Skin of body (tissue), 2 donors: ENCODE measurements around the gene RGS6. TPM values are rescaled to one million over a fixed set of nuclear protein-coding genes. Genes with fewer than 3 reads are reported as not detected.

Experiments used
- DNase-seq: peaks from one replicate; lab custom pipeline; 2025; lab: John Stamatoyannopoulos, UW
- total RNA-seq: library from RNA; depleted of rRNA; stranded (reverse); fragments of >200 nt; gene quantifications from one replicate; pipeline ENCODE4 v1.2.3, GENCODE V29; 2014

Gene RGS6
- total RNA-seq, 1 donor from 2014 or later: 3.9 TPM

DNA sequence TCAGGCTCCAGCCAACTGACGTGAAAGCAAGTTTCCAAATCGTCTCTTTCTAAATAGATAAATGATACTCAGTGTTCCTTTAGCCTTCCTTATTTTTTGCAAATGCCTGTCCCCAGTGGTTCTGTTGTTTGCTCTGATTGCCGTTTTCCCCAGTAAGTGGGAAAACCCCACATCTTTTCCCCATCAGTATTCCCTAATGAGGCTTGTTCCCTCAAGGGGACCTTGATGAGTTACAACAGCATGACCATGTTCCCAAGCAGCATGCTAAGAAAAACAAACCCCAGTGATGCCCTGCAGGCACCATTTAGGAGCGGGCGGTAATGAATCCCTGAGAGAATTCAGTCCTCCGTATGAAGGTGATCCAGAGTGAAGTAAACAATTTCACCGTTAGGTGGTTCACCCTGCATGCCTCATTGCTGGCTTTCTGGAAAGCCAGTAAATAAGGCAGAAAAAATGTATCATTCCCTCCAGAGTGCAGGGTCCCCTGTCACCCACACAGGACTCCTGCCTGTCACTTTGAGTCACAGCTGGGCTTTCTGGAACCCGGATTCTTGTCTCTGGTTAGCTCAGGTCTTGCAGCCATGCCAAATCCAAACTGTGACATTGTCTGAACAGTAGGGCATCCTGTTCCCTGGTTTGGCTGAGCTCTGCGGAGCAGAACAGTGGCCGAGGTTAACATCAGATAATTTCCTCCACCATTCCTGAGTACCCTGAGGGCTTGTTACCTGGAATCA lies 222.6 kb downstream of the RGS6 start:
- DNase-seq: no peak

DNA sequence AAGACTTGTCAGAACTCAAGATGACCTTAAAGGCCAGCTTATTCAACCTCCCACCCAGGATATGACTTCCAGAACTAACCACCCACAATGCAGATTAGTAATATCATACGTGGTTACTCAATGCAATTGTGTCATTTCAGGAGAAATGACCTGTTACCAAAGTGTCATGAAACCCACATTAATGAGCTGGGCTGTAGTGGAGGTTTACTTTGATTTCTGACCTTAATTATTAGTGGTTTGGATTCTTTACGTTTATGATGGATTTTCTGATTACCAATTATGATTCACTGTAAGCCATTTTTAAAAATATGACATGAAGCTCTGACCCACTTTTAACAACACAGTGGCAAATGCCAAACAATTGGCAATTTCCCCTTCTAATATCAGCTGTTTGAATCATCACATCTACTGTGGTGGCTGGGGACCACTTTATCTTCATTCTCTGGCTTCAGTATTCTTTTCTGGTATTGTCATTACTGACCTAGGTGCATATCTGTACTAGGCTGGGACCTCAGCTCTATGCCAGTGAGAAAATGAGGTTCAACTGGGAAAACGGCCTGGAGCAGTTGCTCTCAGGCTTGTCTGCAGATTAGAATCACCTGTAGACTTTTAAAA lies 223.3 kb downstream of the RGS6 start:
- no peak for DNase-seq

DNA sequence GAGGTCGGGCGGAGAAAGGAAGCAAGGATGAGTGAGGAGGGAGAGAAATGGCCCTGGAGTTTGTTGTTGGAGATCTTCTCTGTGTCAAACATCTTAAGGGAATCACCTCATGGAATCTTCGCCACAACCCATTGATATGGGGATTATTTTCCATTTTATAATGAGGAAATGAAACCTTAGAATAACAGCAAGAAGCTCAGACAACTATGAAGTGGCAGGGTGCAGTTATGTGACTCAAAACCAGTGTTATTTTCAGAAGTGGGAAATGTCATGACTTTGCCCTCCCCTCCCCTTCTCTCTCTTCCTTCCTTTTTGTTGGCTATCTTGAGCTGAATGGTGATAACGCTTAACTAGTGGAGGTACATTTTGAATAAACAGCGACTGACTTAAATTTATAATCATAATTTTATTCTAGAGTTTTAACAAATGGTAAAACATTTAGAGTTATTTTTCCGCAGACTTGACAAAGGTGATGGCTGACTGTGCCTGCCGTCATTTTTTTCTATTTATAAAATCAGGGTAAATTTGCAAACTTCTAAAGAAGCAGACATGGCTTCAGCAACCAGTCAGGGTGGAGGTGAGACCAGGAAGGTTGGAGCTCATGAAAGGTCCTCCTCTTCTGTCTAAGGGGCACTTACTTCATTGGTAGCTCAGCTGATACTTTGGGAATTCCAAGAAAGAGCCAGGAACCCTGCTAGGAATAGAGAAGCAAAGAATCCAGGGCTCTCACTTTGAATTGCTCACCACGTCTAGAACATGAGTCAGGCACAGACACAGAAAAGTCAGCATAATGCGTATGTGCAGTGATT lies 232.4 kb downstream of the RGS6 start:
- DNase-seq: no peak

DNA sequence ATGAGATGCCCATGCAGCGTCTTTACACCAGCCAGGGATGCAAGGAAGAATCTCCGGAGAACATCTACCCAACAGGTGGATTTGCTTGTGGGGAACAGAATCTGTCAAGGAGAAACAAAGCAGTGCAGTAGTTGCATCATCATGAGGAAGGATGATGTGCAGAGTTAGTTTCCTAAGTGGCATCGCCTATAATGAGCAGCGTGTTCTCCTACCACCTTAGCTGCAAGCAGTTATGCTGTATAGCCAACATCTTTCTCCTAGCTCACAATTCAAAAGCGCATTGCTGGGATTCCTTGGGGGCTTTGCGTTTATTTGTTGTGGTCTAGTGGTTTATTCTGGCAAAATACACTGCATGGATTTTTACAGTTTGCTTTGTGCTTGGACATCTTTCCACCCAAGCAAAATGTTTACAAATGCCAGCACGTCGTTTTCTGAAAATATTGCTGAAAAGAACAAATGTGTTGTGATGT lies 233.0 kb downstream of the RGS6 start:
- no peak for DNase-seq

DNA sequence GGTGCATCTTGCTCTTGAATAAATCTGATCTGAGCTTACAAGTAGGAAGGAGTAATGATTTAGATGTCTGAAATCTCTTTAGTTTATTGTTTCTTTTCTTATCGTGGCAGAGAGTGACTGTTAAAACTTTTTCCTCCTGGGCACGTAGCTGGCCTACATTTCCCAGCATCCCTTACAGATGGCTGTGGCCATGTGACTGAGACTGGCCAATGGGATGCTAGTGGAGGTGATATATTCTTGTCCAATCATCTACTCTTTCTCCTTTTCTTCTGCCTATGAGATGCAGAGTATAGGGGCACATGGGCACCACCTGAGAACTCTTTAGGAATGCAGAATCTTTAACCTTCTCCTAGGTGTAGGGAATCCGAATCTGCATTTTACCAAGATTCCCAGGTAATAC lies 237.3 kb downstream of the RGS6 start:
- no peak for DNase-seq

DNA sequence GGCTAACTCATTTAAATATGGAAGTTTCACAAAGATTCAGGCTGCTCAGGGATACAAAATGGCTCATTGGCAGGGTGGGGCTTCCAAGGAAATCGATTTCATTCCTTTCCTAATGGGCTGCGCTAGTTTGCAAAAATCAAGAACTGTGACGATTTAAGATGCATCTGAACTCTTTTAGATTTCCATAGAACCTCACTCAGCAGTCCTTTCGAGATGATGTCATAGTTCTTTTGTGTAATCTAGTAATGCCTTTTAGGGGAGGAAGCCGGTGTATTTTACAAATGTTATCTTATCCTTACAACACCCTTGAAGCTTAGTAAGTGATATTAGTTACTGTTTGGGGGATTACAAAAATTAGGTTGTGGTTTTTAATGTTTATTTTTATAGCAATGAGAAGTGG lies 239.8 kb downstream of the RGS6 start:
- DNase-seq: no peak

DNA sequence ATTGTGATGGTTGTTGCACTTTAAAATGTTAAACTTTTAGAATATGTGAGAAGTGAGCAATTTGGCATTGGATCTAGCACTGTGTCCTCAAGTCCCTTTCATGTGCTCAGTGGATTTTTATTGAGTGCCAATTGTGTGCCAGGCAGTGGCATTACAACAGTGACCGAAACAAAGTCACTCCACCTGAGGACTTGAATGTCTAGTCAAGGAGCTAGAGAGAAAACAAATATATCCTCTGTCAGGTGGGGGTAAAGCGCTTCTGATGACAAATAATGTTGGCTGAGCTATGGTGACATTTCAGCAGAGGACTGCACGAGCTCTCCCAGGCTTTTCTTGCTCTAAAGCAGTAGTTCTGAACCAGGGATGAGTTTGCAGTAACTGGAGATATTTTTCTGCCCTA lies 240.4 kb downstream of the RGS6 start:
- no peak for DNase-seq

DNA sequence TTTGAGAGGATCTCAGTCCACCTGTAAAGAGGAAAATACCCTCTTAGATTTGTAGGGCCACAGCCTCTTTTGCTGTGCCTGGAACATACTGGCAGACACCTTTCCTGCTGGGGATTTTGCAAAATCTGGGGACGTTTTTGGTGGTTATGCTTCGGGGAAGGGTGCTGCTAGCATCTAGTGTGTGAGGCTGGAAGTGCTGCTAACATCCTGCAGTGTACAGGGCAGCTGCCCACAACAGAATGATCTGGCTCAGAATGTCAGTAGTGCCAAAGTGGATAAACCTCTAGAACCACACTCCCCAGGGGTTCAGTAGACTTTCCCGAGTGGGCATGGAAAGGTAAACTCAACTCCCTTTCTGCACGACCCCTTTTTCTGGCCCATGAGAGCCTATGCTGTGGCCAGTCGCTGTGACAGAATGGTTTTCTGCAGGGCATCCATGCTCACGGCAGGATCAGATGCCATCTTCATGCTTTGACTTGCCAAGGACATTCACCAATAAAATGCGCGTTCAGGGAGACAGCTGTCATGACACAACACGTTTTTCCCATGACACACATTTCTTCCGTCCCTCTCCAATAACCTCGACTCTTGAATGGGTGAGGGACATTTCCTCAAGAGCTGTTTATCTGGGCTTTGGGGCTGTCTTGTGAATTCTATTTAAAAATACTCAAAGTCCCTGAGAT lies 240.9 kb downstream of the RGS6 start:
- DNase-seq: no peak

DNA sequence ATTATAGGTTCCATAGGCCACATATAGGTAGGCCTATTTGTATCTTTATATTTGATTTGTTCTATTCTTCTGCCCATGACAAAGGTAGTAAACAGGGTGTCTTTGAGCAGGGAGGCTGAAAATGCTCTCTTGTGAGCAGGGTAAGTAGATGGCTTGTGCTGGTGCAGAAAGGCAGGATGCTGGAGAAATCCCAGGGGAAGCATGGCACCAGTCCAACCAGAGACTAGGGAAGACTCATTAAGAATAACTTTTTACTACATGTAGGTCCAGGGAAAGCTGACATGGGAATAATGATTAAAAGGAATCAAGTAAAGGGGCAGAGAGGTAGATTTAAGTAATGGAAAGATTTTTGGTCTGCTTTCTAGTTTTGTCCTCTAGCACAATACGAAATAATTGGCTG lies 245.0 kb downstream of the RGS6 start:
- no peak for DNase-seq

DNA sequence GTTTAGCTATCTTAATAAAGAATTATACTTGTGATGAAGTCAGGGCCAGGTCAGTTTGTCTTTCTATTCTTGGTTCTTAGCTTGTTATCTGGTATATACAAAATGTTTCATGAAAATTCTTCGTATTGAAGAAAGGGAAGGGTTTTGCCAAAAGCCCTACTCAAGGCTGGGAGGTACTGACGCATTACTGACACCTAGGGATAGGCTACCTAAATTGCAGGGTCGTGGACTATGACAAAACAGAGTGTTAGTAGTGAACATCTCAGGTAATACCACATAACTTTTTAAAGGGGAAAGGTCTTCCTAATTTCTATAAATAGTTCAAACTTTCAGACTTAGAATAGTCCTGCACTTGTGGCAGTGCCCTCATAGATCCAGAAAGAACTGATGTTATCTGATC lies 246.3 kb downstream of the RGS6 start:
- no peak for DNase-seq

DNA sequence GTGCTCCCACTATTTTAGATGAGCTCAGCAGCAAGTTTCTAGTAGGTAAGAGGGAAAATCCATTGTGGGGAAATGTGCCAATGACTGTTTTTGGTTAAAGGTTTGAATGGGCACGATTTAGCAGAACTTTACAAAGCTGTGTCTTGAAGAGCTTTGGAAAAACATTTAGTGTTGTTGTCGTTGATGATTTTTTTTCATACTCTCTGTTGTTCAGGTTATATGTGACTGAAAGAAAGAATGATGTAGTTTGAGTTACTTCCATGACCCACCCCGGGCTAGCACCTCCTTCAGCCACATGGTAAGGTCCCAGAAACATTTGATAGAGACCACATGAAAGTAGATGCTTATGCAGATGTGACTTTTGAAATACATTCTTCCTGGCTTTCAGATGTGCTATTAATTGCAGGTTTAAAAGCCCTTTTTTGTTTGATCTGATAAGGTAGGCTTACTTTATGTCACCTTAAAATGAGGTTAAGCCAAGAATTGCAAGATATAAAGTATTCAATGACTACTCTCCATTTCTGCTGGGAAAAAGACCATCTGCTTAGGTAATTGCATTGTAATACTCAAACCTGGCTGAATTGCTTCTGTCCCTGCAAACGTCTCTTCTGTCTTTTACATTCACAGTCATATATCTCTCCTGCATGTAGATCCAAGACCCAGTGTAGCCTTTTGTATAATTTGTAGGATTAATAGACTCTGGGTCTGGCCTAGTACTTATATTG lies 250.6 kb downstream of the RGS6 start:
- DNase-seq: no peak

DNA sequence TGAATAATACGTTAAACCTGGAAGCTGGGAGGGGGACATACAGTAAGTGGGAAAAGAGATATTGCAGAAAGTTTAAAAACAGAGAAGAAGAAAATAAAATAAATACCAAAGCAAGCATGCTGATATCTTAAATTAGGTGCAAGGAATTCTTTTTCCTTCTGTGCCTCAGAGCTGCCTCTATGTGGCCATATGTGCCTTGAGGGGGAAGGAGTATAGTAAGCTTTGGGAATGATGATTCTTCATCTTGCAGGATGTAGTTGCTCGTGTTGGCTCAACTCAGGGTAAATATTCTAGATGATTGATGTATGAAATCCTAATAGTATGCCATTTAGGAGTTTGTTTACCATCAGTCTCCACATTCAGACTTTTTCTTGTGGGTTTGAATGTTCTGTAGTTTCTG lies 251.4 kb downstream of the RGS6 start:
- DNase-seq: no peak

DNA sequence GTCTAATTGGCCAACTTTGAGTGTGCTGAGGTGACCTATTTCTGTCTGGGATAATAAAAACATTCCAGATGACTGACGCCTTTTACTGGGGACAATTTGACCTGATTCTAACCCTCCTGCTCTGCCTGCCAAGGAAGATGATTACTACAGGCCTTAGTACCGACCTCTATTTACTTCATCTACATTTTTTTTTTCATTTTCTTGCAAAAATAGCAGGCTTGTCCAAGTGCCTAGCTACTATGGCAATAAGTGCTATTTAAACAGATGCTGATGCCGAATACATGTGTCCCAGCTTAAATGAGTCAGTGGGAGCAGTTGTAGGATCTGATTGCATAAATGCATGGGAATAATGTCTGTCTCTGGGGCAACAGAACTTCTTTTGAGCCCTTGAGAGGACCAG lies 254.3 kb downstream of the RGS6 start:
- no peak for DNase-seq

DNA sequence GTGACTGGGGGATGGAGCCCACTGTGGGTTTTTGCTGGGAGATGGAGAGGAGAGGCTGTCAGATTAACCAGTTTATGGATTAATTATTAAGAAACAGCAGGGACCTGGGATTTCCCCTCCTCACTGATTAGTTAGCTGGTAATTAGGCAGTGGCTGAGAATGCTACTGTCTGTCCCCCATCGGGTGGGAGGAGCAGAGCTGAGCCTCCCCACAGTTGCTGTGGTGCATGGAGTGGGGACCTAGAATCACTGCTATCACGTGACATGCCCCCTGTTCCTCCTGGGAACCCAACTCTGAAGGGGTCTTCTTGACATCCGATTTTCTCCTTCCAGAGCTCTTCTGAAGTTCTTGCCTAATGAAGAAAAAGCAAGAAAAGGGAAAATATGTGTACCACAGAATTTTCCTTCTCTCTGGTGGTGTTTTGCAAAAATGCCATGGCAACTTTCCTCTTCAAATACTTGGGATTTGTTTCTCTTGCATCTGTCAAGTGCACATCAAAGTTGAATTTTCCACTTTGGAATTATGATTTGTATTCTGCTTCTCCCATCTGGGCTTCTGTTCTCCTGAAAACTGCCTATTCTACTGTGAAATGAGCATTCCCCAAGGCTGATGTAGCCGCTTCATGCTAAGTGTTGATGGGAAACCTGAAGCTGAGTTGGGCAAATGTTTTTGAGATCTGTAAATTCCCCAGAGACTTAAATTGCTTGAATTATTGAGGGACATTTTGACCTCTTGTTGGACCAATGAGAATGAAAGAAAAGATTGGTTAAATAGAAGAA lies 264.2 kb downstream of the RGS6 start:
- no peak for DNase-seq

DNA sequence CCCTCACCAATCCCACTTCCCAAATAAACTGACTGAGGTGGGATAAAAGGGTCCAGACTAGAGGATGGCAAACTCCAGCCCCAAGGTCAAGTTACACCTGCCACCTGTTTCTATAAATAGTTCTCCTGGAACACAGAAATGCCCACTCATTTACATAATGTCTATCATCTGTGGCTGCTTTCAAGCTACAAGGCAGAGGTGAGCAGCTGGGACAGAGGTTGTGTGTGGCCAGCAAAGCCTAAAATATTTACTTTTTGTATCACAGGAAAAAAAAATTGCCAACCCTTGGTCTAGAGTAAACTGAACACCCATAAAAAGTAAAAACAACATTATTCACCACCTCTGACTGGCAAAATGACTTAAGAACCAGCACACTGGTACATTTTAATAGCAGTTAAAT lies 269.4 kb downstream of the RGS6 start:
- DNase-seq: no peak

DNA sequence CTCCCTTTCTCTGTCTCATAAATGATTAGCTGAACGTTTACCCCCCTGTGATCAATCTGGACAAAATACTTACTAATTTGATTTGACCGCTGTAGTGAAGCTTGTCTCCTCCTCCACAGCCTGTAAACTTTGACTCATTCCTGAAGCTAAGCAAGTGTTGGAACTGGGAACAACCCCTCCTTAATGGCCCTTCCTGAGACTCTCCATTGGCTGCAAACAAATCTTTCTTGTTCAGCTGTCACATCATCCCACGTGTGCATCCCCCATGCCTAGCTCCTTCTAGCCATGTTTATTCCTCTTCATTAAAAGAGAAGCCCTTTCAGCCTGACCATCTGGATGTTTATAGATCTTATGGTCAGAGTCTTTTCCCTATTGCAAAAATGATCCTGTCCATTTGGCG lies 281.2 kb downstream of the RGS6 start:
- DNase-seq: no peak

DNA sequence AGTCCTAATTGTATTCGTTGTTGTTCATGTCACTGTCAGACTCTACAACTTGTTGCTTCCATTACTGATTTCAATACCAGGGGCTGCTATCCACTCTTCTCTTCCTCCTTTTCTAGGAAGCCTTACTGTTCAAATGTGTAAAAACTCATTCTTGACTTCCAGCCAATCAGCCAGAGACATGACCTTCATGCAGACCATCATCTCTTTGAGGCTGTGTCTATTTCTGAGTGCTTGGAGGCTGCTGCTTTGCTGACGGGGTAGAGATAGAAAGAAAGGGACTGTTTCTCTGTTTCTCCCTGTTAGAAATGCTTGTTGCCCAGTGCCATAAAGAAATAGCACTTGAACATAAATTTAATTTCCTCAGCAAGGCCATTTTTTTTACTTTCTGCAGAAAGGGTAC lies 282.9 kb downstream of the RGS6 start:
- DNase-seq: no peak

DNA sequence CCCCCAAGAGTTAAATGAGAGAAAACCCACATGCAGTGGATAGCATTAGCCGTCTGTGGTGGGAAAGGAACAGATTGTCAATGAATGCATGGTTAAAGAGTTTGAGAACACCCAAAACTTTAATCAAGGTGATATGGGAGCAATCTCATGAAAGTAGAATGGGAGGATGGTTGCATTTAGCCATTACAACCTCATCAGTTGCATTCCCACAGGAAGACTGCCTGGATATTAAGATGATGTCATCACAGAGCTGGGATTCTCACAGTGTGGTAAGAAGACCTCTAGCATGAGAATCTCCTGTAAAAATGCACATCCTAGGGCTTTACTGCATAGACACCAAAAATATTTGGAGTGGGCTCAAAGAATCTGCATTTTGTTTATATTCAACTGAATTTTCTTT lies 284.9 kb downstream of the RGS6 start:
- no peak for DNase-seq

DNA sequence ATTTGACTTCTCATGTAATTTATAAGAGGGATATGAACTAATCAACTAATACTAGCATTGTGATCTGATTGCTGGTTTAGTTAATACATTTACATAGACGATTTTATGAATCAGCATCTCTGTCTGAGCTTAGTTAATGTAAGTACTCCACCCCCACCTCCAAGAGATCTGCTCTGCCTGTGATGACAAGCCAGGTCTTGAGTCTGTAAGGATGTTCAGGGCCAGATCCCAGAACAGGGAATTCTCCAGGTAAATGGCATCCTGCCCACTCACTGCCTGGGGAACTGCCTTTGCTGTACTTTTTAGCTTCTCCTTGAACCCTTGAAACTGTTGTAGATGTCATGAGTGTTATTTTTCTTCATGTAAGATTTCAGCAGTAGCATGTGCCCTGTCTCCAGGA lies 289.8 kb downstream of the RGS6 start:
- DNase-seq: no peak

DNA sequence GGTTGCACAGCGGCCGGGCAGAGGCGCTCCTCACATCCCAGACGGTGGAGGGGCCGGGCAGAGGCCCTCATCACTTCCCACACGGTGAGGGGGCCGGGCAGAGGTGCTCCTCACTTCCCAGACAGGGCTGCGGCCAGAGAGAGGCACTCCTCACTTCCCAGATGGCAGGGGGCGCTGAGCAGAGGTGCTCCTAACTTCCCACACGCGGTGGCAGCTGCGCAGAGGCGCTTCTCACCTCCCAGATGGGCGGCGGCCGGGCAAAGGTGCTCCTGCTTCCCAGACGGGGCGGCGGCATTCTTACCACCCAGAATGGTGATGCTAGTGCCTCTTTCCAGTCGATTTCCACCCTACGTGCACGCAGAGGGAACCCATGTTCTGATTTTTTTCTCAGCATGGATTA lies 304.4 kb downstream of the RGS6 start:
- DNase-seq: no peak
